IMR-90 (cell line): ENCODE results near the gene DKK3. TPM values are rescaled to one million over a fixed set of nuclear protein-coding genes. Genes with fewer than 3 reads are reported as not detected.

ENCODE experiments used
- ATAC-seq: fragments of 200-7000 bp; cut with Tn5 transposase; 2 replicates; pipeline ENCODE4 v1.9.1; 2020; ENCODE audit warnings: low read depth, mild to moderate bottlenecking, moderate library complexity
- BruUV-seq: library from RNA; stranded (reverse); fragments of 400-500 nt; replicated peaks from 2 replicates; lab custom pipeline; 2021; lab: Mats Ljungman, UMichigan
- CTCF ChIA-PET: fragments of 300-600 bp; formaldehyde crosslinking; extraction: SDS; loops from one replicate; lab custom pipeline; 2021; ENCODE audit warnings: antibody characterized with exemption; lab: Yijun Ruan, JAX
- POLR2A ChIA-PET: fragments of 300-600 bp; sonication (Branson Sonifier 250); formaldehyde crosslinking; loops from one replicate; lab custom pipeline; 2022; ENCODE audit warnings: antibody characterized with exemption; ENCODE audit not compliant: unreplicated experiment; lab: Charles Lee
- DNase-seq: peaks from one replicate; pipeline ENCODE4 v3.0.0; 2013
- H2AFZ ChIP-seq: replicated peaks from 2 replicates; pipeline ENCODE3; 2013; ENCODE audit warnings: low read length, mild to moderate bottlenecking; ENCODE audit not compliant: poor library complexity
- H2AK5ac ChIP-seq: 2 replicates; pipeline ENCODE4 v1.6.1; 2013; ENCODE audit warnings: low read depth, low read length, inconsistent platforms
- H2AK9ac ChIP-seq: replicated peaks from 2 replicates; pipeline ENCODE3; 2013; ENCODE audit warnings: mild to moderate bottlenecking, low read depth, low read length, moderate library complexity; ENCODE audit not compliant: poor library complexity
- H2BK120ac ChIP-seq: 2 replicates; pipeline ENCODE4 v1.6.1; 2013; ENCODE audit warnings: low read depth, low read length, inconsistent platforms
- H2BK15ac ChIP-seq: 3 replicates; pipeline ENCODE4 v1.6.1; 2013; ENCODE audit warnings: low read depth, low read length, inconsistent platforms
- H2BK20ac ChIP-seq: 2 replicates; pipeline ENCODE4 v1.6.1; 2013; ENCODE audit warnings: low read depth, mild to moderate bottlenecking, inconsistent platforms, low read length, moderate library complexity
- H2BK5ac ChIP-seq: 2 replicates; pipeline ENCODE4 v1.6.1; 2013; ENCODE audit warnings: mild to moderate bottlenecking, low read depth, low read length, inconsistent platforms; ENCODE audit not compliant: poor library complexity, severe bottlenecking
- H3K14ac ChIP-seq: replicated peaks from 2 replicates; pipeline ENCODE4 v1.6.1; 2013; ENCODE audit warnings: low read depth, low read length, inconsistent platforms
- H3K18ac ChIP-seq: 2 replicates; pipeline ENCODE4 v1.6.1; 2013; ENCODE audit warnings: low read depth, low read length, control low read depth
- H3K23ac ChIP-seq: 2 replicates; pipeline ENCODE4 v1.6.1; 2013; ENCODE audit warnings: low read depth, low read length, inconsistent platforms
- H3K27ac ChIP-seq: 2 replicates; pipeline ENCODE4 v1.5.1; 2013; ENCODE audit warnings: mild to moderate bottlenecking, control low read depth, low read length; ENCODE audit not compliant: insufficient read depth
- H3K27me3 ChIP-seq: 2 replicates; pipeline ENCODE4 v1.6.1; 2013; ENCODE audit warnings: low read length; ENCODE audit not compliant: control insufficient read depth, insufficient read depth
- H3K36me3 ChIP-seq: 2 replicates; pipeline ENCODE4 v1.6.1; 2013; ENCODE audit warnings: low read length, mixed read lengths; ENCODE audit not compliant: control insufficient read depth, insufficient read depth
- H3K4ac ChIP-seq: 2 replicates; pipeline ENCODE4 v1.6.1; 2013; ENCODE audit warnings: low read depth, low read length, inconsistent platforms
- H3K4me1 ChIP-seq: 2 replicates; pipeline ENCODE4 v1.6.1; 2013; ENCODE audit warnings: low read length, mixed read lengths; ENCODE audit not compliant: control insufficient read depth, insufficient read depth
- H3K4me2 ChIP-seq: 2 replicates; pipeline ENCODE4 v1.6.1; 2013; ENCODE audit warnings: low read depth, mild to moderate bottlenecking, control low read depth, low read length, moderate library complexity
- H3K4me3 ChIP-seq: 2 replicates; pipeline ENCODE4 v1.5.1; 2013; ENCODE audit warnings: low read depth, mild to moderate bottlenecking, control low read depth, low read length, moderate library complexity; ENCODE audit not compliant: insufficient read depth
- H3K56ac ChIP-seq: 2 replicates; pipeline ENCODE4 v1.6.1; 2013; ENCODE audit warnings: low read length, inconsistent platforms; ENCODE audit not compliant: insufficient read depth; ENCODE audit errors: extremely low read depth
- H3K79me1 ChIP-seq, 2 experiments: 2 replicates each; pipeline ENCODE4 v1.6.1; 2013; ENCODE audit warnings: low read length in 2 of 2, inconsistent platforms in 1 of 2, low read depth in 1 of 2
- H3K9ac ChIP-seq: 2 replicates; pipeline ENCODE4 v1.6.1; 2013; ENCODE audit warnings: low read depth, low read length, control low read depth
- H3K9me1 ChIP-seq: 2 replicates; pipeline ENCODE4 v1.6.1; 2013; ENCODE audit warnings: low read length, inconsistent platforms; ENCODE audit not compliant: insufficient read depth
- H3K9me3 ChIP-seq: 2 replicates; pipeline ENCODE4 v1.6.1; 2013; ENCODE audit warnings: low read length; ENCODE audit not compliant: control insufficient read depth, insufficient read depth
- H4K20me1 ChIP-seq: 2 replicates; pipeline ENCODE4 v1.6.1; 2013; ENCODE audit warnings: low read length, inconsistent platforms; ENCODE audit not compliant: insufficient read depth
- H4K5ac ChIP-seq: 2 replicates; pipeline ENCODE4 v1.6.1; 2013; ENCODE audit warnings: mild to moderate bottlenecking, low read depth, low read length, control low read depth
- H4K8ac ChIP-seq, 2 experiments: 2 replicates each; pipeline ENCODE4 v1.6.1; 2013; ENCODE audit warnings: low read depth in 2 of 2, low read length in 2 of 2, control low read depth in 1 of 2, inconsistent platforms in 1 of 2
- H4K91ac ChIP-seq: 2 replicates; pipeline ENCODE4 v1.6.1; 2013; ENCODE audit warnings: low read depth, low read length, inconsistent platforms; ENCODE audit not compliant: insufficient read depth
- BHLHE40 ChIP-seq: fragments of 150-350 bp; IDR thresholded peaks from 2 replicates; pipeline ENCODE4 v1.6.1; 2016; ENCODE audit warnings: mild to moderate bottlenecking, low read depth, low read length
- CEBPB ChIP-seq: IDR thresholded peaks from 2 replicates; pipeline ENCODE4 v1.6.1; 2012; ENCODE audit warnings: low read depth, low read length, improper control_type of control experiment
- CHD1 ChIP-seq: IDR thresholded peaks from 2 replicates; pipeline ENCODE4 v1.6.1; 2012; ENCODE audit warnings: low read depth, low read length, improper control_type of control experiment
- CTCF ChIP-seq: conservative IDR thresholded peaks from 2 replicates; pipeline ENCODE4 v1.5.1; 2012; ENCODE audit warnings: mild to moderate bottlenecking, low read depth, low read length, improper control_type of control experiment
- FOS ChIP-seq: fragments of 150-350 bp; IDR thresholded peaks from 2 replicates; pipeline ENCODE4 v1.6.1; 2016; ENCODE audit warnings: low read depth, low read length
- MAFK ChIP-seq: IDR thresholded peaks from 2 replicates; pipeline ENCODE4 v1.6.1; 2012; ENCODE audit warnings: low read depth, low read length, improper control_type of control experiment
- MAZ ChIP-seq: IDR thresholded peaks from 2 replicates; pipeline ENCODE4 v1.6.1; 2012; ENCODE audit warnings: low read depth, mild to moderate bottlenecking, low read length, improper control_type of control experiment, moderate library complexity, borderline replicate concordance
- MXI1 ChIP-seq: IDR thresholded peaks from 2 replicates; pipeline ENCODE4 v1.6.1; 2012; ENCODE audit warnings: low read depth, mild to moderate bottlenecking, low read length, moderate library complexity, borderline replicate concordance
- NFE2L2 ChIP-seq: fragments of 150-350 bp; IDR thresholded peaks from 2 replicates; pipeline ENCODE4 v1.6.1; 2016; ENCODE audit warnings: low read depth, mild to moderate bottlenecking, low read length
- POLR2A ChIP-seq: IDR thresholded peaks from 2 replicates; pipeline ENCODE4 v1.6.1; 2012; ENCODE audit warnings: mild to moderate bottlenecking, low read depth, low read length
- RAD21 ChIP-seq: IDR thresholded peaks from 2 replicates; pipeline ENCODE4 v1.6.1; 2012; ENCODE audit warnings: low read length, improper control_type of control experiment
- RCOR1 ChIP-seq: IDR thresholded peaks from 2 replicates; pipeline ENCODE4 v1.6.1; 2012; ENCODE audit warnings: mild to moderate bottlenecking, low read length, improper control_type of control experiment; ENCODE audit not compliant: insufficient replicate concordance
- RFX5 ChIP-seq: IDR thresholded peaks from 2 replicates; pipeline ENCODE4 v1.8.0; 2012; ENCODE audit warnings: low read depth, mild to moderate bottlenecking, low read length, moderate library complexity
- SMC3 ChIP-seq: fragments of 150-350 bp; IDR thresholded peaks from 2 replicates; pipeline ENCODE4 v1.6.1; 2016; ENCODE audit warnings: low read depth, mild to moderate bottlenecking, antibody characterized with exemption, low read length, moderate library complexity
- WGBS, 2 experiments: methylation state at CpG; one replicate each; pipeline versions ENCODE4 v1.1.5 to v1.1.7; 2013; ENCODE audit warnings: missing lambda C conversion rate in 2 of 2; ENCODE audit not compliant: insufficient read length in 1 of 2; ENCODE audit errors: extremely low coverage in 2 of 2; 5-methylcytosine and 5-hydroxymethylcytosine counted together
- dilution Hi-C: fragments of 300-500 bp; cut with HindIII; formaldehyde crosslinking; loops from one replicate; pipeline ENCODE4 v1.14.3; 2018; ENCODE audit warnings: low sequenced_read_pairs; ENCODE audit not compliant: unreplicated experiment
- in situ Hi-C: fragments of 300-500 bp; cut with MboI; formaldehyde crosslinking; loops from 3 replicates; pipeline ENCODE4 v1.14.3; 2019; ENCODE audit warnings: low sequenced_read_pairs, inconsistent platforms, mixed read lengths
- intact Hi-C: fragments of 100-400 bp; cut with micrococcal nuclease; formaldehyde crosslinking; loops from 2 replicates; pipeline ENCODE4 v1.10.0; 2022
- polyA plus RNA-seq, 3 experiments: library from polyadenylated mRNA; depleted of rRNA; stranded (reverse); fragments of >200 nt; gene quantifications; 2 replicates each; pipeline ENCODE4 v1.2.3, GENCODE V29; 2012; ENCODE audit warnings: low replicate concordance in 1 of 3
- total RNA-seq: library from RNA; depleted of rRNA; stranded (reverse); fragments of >200 nt; gene quantifications from 2 replicates; pipeline ENCODE4 v1.2.3, GENCODE V29; 2012
- TF ChIP-seq, protein P1 (sequence below): fragments of 150-350 bp; IDR thresholded peaks from 2 replicates; pipeline ENCODE4 v1.6.1; 2017; ENCODE audit warnings: mild to moderate bottlenecking, antibody characterized with exemption, low read length, low read depth

The DKK3 gene
- total and polyA plus RNA-seq, 2 of the 4 experiments (the other 2 are of a cell fraction): 453 to 964 TPM

DNA sequence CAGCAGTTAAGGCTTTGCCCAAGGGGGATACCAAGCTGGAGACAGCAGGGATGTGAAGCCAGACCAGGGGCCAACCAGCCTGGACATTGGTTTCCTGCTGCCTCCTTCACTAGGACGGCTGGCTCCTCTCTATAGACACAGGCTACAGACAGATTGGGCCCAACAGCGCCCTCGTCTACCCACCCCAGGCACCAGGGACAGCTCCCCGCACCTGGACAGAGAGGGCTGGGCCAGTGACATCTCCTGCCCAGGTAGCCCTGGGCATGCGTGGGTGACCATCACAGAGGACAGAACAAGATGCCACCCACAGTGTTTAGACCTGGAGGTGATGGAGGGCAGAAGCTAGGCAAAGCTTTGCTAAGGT, 1.2 kb downstream of the DKK3 start:
- peak overlapping the region; percentile 81 for H2BK5ac ChIP-seq
- H2AK5ac ChIP-seq: peak overlapping the region; percentile 91
- peak overlapping the region; percentile 97 for H3K4me2 ChIP-seq
- WGBS, 2 experiments: no CpG with 5 or more reads among the region's 5 CpGs
- H2BK120ac ChIP-seq: peak overlapping the region; percentile 66
- H4K8ac ChIP-seq: peak overlapping the region in 1 of 2 experiments; percentile 57; a peak in 3 of 4 replicates
- peak overlapping the region; percentile 26; the same call in 1 of the 2 replicates for H4K5ac ChIP-seq
- H3K18ac ChIP-seq: peak overlapping the region; percentile 55
- H3K9me3 ChIP-seq: no peaks in the 10 kb centered on the region
- in situ Hi-C loops: no loop called here
- H3K27ac ChIP-seq: peak overlapping the region; percentile 67
- POLR2A ChIA-PET: no interaction called here
- H3K4me3 ChIP-seq: peak overlapping the region; percentile 100
- peaks cover 42% of the 10 kb centered on the region for H4K20me1 ChIP-seq
- TF ChIP-seq CHD1: no peak
- TF ChIP-seq RFX5: no peak
- TF ChIP-seq MAFK: no peak
- TF ChIP-seq, protein P1, sequence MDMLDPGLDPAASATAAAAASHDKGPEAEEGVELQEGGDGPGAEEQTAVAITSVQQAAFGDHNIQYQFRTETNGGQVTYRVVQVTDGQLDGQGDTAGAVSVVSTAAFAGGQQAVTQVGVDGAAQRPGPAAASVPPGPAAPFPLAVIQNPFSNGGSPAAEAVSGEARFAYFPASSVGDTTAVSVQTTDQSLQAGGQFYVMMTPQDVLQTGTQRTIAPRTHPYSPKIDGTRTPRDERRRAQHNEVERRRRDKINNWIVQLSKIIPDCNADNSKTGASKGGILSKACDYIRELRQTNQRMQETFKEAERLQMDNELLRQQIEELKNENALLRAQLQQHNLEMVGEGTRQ: no peak
- no peak for TF ChIP-seq MAZ
- TF ChIP-seq SMC3: no peak
- TF ChIP-seq FOS: no peak
- no peak for TF ChIP-seq CTCF
- no peak for TF ChIP-seq RCOR1
- no peak for TF ChIP-seq BHLHE40
- TF ChIP-seq NFE2L2: no peak
- TF ChIP-seq RAD21: no peak
- no peak for TF ChIP-seq MXI1
- TF ChIP-seq CEBPB: no peak
- TF ChIP-seq POLR2A: no peak
- H3K79me1 ChIP-seq: peaks cover 27 to 63% of the 10 kb centered on the region in 2 experiments
- H3K56ac ChIP-seq: peak overlapping the region; percentile 54; the same call in 1 of the 2 replicates
- H4K91ac ChIP-seq: peak overlapping the region; percentile 65
- H2AK9ac ChIP-seq: peak overlapping the region; percentile 92
- peaks cover 41% of the 10 kb centered on the region for H3K9me1 ChIP-seq
- H2BK15ac ChIP-seq: peak overlapping the region; percentile 62; the same call in 2 of the 3 replicates
- intact Hi-C loops: no loop called here
- DNase-seq: no peak
- CTCF ChIA-PET: interaction anchor here (0.7 kb wide), 1 partner anchor 11 kb away, joined by 3 read pairs; no protein-coding TSS in a partner anchor
- peak overlapping the region; percentile 94 for H3K23ac ChIP-seq
- H3K4ac ChIP-seq: peak overlapping the region; percentile 85
- peak overlapping the region; percentile 50; the same call in 1 of the 2 replicates for H2BK20ac ChIP-seq
- peaks cover 17% of the 10 kb centered on the region for H3K36me3 ChIP-seq
- peak overlapping the region; percentile 84 for H3K14ac ChIP-seq
- no TSS peak for BruUV-seq
- dilution Hi-C loops: no loop called here
- peaks cover 33% of the 10 kb centered on the region for H3K4me1 ChIP-seq
- peak overlapping the region; percentile 15 for H2AFZ ChIP-seq
- H3K9ac ChIP-seq: peak overlapping the region; percentile 70; the same call in 1 of the 2 replicates
- H3K27me3 ChIP-seq: no peaks in the 10 kb centered on the region
- no peak for ATAC-seq
